K562 (cell line): ENCODE results near the gene FEN1. TPM values are rescaled to one million over a fixed set of nuclear protein-coding genes. Genes with fewer than 3 reads are reported as not detected.

ENCODE experiments used
- ATAC-seq: fragments of 200-7000 bp; cut with Tn5 transposase; 3 replicates; pipeline ENCODE4 v1.9.1; 2020; ENCODE audit warnings: moderate library complexity
- BruUV-seq: library from RNA; stranded (reverse); fragments of 400-500 nt; replicated peaks from 2 replicates; lab custom pipeline; 2021; lab: Mats Ljungman, UMichigan
- CTCF ChIA-PET: fragments of 300-600 bp; formaldehyde crosslinking; extraction: SDS; loops from one replicate; lab custom pipeline; 2021; ENCODE audit warnings: low intra/inter-chr PET ratio; lab: Yijun Ruan, JAX
- POLR2A ChIA-PET: fragments of 300-600, 350-650 bp; sonication (Branson Sonifier 250); formaldehyde crosslinking; extraction: SDS; loops from one replicate; lab custom pipeline; 2021; ENCODE audit warnings: antibody characterized with exemption, inconsistent platforms; lab: Yijun Ruan, JAX
- DNase-seq, 4 experiments: peaks; one replicate each; pipeline versions ENCODE4 v3.0.0 to v3.0.0-alpha.2; 2011 to 2018; ENCODE audit warnings: low spot score in 3 of 4, mixed read lengths in 3 of 4; ENCODE audit errors: extremely low read depth in 1 of 4
- FAIRE-seq: peaks from 2 replicates; lab custom pipeline; 2011; peaks lifted over from hg19 to GRCh38; lab: Jason Lieb, UNC
- H2AFZ ChIP-seq: 2 replicates; pipeline ENCODE4 v1.6.0; 2011; ENCODE audit warnings: low read depth, low read length, control low read depth, inconsistent platforms
- H3K27ac ChIP-seq: fragments of 200-600 bp; 3 replicates; pipeline ENCODE4 v1.8.0; 2011; ENCODE audit warnings: low read depth, mild to moderate bottlenecking, control low read depth, inconsistent platforms, low read length, moderate library complexity, mixed read lengths; ENCODE audit errors: extremely low read depth
- H3K27me3 ChIP-seq, 2 experiments: fragments of 300-600 bp in 1 of 2; 2 replicates in 1 of 2; 3 replicates in 1 of 2; pipeline versions ENCODE4 v1.6.0 to v1.8.0; 2011; ENCODE audit warnings: inconsistent platforms in 2 of 2, low read length in 2 of 2, mild to moderate bottlenecking in 1 of 2, mixed read lengths in 1 of 2, moderate library complexity in 1 of 2; ENCODE audit not compliant: control insufficient read depth in 2 of 2, insufficient read depth in 2 of 2
- H3K36me3 ChIP-seq: fragments of 300-600 bp; 3 replicates; pipeline ENCODE4 v1.8.0; 2011; ENCODE audit warnings: mild to moderate bottlenecking, low read length, inconsistent platforms; ENCODE audit not compliant: control insufficient read depth, insufficient read depth
- H3K4me1 ChIP-seq, 2 experiments: fragments of 200-600 bp in 1 of 2; replicated peaks in 1 of 2; 2 replicates in 1 of 2; 3 replicates in 1 of 2; pipeline versions ENCODE4 v1.5.1 to v1.8.0; 2011; ENCODE audit warnings: inconsistent platforms in 2 of 2, low read length in 2 of 2, mild to moderate bottlenecking in 1 of 2, mixed read lengths in 1 of 2, moderate library complexity in 1 of 2; ENCODE audit not compliant: control insufficient read depth in 2 of 2, insufficient read depth in 2 of 2
- H3K4me2 ChIP-seq: 2 replicates; pipeline ENCODE4 v1.6.1; 2011; ENCODE audit warnings: low read length, control low read depth, inconsistent platforms, mixed read lengths; ENCODE audit not compliant: insufficient read depth
- H3K4me3 ChIP-seq: fragments of 200-600 bp; sonication (generic), shearing (Covaris generic); 2 replicates; pipeline ENCODE4 v1.5.1; 2016; ENCODE audit warnings: control low read depth, inconsistent platforms
- H3K79me2 ChIP-seq: fragments of 200-600 bp; 3 replicates; pipeline ENCODE4 v1.8.0; 2011; ENCODE audit warnings: low read length, inconsistent platforms; ENCODE audit not compliant: control insufficient read depth, insufficient read depth
- H3K9ac ChIP-seq, 2 experiments: 2 replicates each; pipeline versions ENCODE4 v1.6.0 to v1.6.1; 2011; ENCODE audit warnings: low read depth in 2 of 2, low read length in 2 of 2, control low read depth in 1 of 2, inconsistent platforms in 1 of 2, mild to moderate bottlenecking in 1 of 2, mixed read lengths in 1 of 2; ENCODE audit not compliant: insufficient read depth in 1 of 2
- H3K9me1 ChIP-seq: one replicate; pipeline ENCODE4 v1.6.0; 2011; ENCODE audit warnings: inconsistent platforms, mild to moderate bottlenecking, low read length, moderate library complexity; ENCODE audit not compliant: control insufficient read depth, insufficient read depth
- H3K9me3 ChIP-seq: replicated peaks from 2 replicates; pipeline ENCODE4 v1.5.1; 2011; ENCODE audit warnings: low read depth, low read length, inconsistent platforms; ENCODE audit not compliant: control insufficient read depth, insufficient read depth
- H4K20me1 ChIP-seq: replicated peaks from 2 replicates; pipeline ENCODE4 v1.6.1; 2011; ENCODE audit warnings: low read length, inconsistent platforms, mixed read lengths; ENCODE audit not compliant: control insufficient read depth, insufficient read depth
- CAMTA2 ChIP-seq: fragments of 250-450 bp; sonication (Bioruptor Pico); conservative IDR thresholded peaks from 2 replicates; pipeline ENCODE4 v1.5.1; 2022
- CGGBP1 ChIP-seq: fragments of 250-450 bp; sonication (Bioruptor Pico); IDR thresholded peaks from 2 replicates; pipeline ENCODE4 v1.9.0; 2021; ENCODE audit warnings: mild to moderate bottlenecking
- DNMT1 ChIP-seq: fragments of 450-650 bp; IDR thresholded peaks from 2 replicates; pipeline ENCODE4 v1.6.1; 2016; ENCODE audit warnings: antibody characterized with exemption, mild to moderate bottlenecking
- KAT2B ChIP-seq: IDR thresholded peaks from one replicate; pipeline ENCODE4 v1.6.1; 2012; ENCODE audit warnings: low read depth, mild to moderate bottlenecking, control low read depth, inconsistent platforms, low read length, moderate library complexity
- MXD1 ChIP-seq: fragments of 250-450 bp; sonication (Bioruptor Pico); IDR thresholded peaks from 2 replicates; pipeline ENCODE4 v1.8.0; 2021; ENCODE audit warnings: borderline replicate concordance, mild to moderate bottlenecking, moderate library complexity; ENCODE audit not compliant: poor library complexity, severe bottlenecking
- RFX7 ChIP-seq: fragments of 250-450 bp; sonication (Bioruptor Pico); IDR thresholded peaks from 2 replicates; pipeline ENCODE4 v1.5.1; 2021; ENCODE audit warnings: mild to moderate bottlenecking
- SRSF3 ChIP-seq: fragments of 200-400 bp; formaldehyde crosslinking; IDR thresholded peaks from 2 replicates; pipeline ENCODE4 v1.6.1; 2016; ENCODE audit warnings: mild to moderate bottlenecking, low read length, moderate library complexity; ENCODE audit not compliant: insufficient read depth
- SUPT5H ChIP-seq: fragments of 450-650 bp; IDR thresholded peaks from 2 replicates; pipeline ENCODE4 v1.6.1; 2016
- THRAP3 ChIP-seq: fragments of 450-650 bp; IDR thresholded peaks from 2 replicates; pipeline ENCODE4 v1.6.1; 2016; ENCODE audit warnings: mild to moderate bottlenecking, inconsistent platforms, borderline replicate concordance
- ZFP30 ChIP-seq: fragments of 250-450 bp; sonication (Bioruptor Pico); IDR thresholded peaks from 2 replicates; pipeline ENCODE4 v1.8.0; 2022; ENCODE audit warnings: moderate library complexity, mild to moderate bottlenecking, inconsistent platforms, borderline replicate concordance
- ZNF124 ChIP-seq: sonication (generic); formaldehyde crosslinking; IDR thresholded peaks from 2 replicates; pipeline ENCODE4 v1.8.1; 2022; ENCODE audit warnings: missing genetic modification reagents
- ZNF232 ChIP-seq: sonication (generic); formaldehyde crosslinking; IDR thresholded peaks from 2 replicates; pipeline ENCODE4 v1.8.0; 2022; ENCODE audit warnings: mild to moderate bottlenecking, missing genetic modification reagents
- ZNF561 ChIP-seq: fragments of 450-650 bp; formaldehyde crosslinking; conservative IDR thresholded peaks from 2 replicates; pipeline ENCODE4 v1.4.0; 2020; ENCODE audit warnings: mild to moderate bottlenecking, moderate library complexity
- WGBS: fragments of 100-300 bp; shearing (Covaris generic); methylation state at CpG from one replicate; pipeline ENCODE4 v1.1.6; 2016; ENCODE audit warnings: low coverage, mixed read lengths; ENCODE audit not compliant: insufficient coverage; ENCODE audit errors: missing lambda C conversion rate; 5-methylcytosine and 5-hydroxymethylcytosine counted together
- in situ Hi-C: fragments of 300-500 bp; cut with MboI; formaldehyde crosslinking; loops from 4 replicates; pipeline ENCODE4 v1.15.0; 2018; ENCODE audit warnings: inconsistent platforms, mixed read lengths
- intact Hi-C: fragments of 100-400 bp; cut with micrococcal nuclease; formaldehyde crosslinking; loops from 2 replicates; pipeline ENCODE4 v1.14.2; 2022
- polyA plus RNA-seq, 8 experiments: library from polyadenylated mRNA; depleted of rRNA in 4 of 8; stranded (reverse) in 5 of 8; unstranded in 3 of 8; fragments of >200 nt; fragmentation: Nextera tagmentation in 2 of 8; fragmentation: Illumina TruSeq in 1 of 8; extraction: Ambion mirVana in 2 of 8; extraction: Trizol in 1 of 8; gene quantifications; 2 replicates each; pipeline versions ENCODE4 v1.2.1 to v1.2.3, GENCODE V29; 2011 to 2014; ENCODE audit warnings: inconsistent platforms in 1 of 8, missing spikeins in 1 of 8
- total RNA-seq, 7 experiments: library from RNA; depleted of rRNA in 6 of 7; stranded (reverse); fragments of >200 nt in 6 of 7; fragmentation: Illumina TruSeq in 2 of 7; extraction: Trizol in 2 of 7; gene quantifications; 2 replicates each; pipeline versions ENCODE4 v1.2.1 to v1.2.3, GENCODE V29; 2011 to 2021; ENCODE audit warnings: low replicate concordance in 1 of 7
- TF ChIP-seq, protein P1 (sequence below): fragments of 200-400 bp; formaldehyde crosslinking; IDR thresholded peaks from 2 replicates; pipeline ENCODE4 v1.6.1; 2017; ENCODE audit warnings: mild to moderate bottlenecking, low read depth, low read length, moderate library complexity
- TF ChIP-seq, protein P2 (sequence below): sonication (generic); formaldehyde crosslinking; IDR thresholded peaks from 2 replicates; pipeline ENCODE4 v1.5.0; 2020; ENCODE audit warnings: missing genetic modification reagents
- TF ChIP-seq, protein P3 (sequence below): fragments of 450-650 bp; formaldehyde crosslinking; IDR thresholded peaks from 2 replicates; pipeline ENCODE4 v1.4.0; 2022; ENCODE audit warnings: missing genetic modification characterization

The FEN1 gene
- total and polyA plus RNA-seq, 9 of the 15 experiments (the other 6 are each of a cell fraction or from before 2014, with no cell fraction given), result 58.1 to 156 (median 137) TPM

- intact Hi-C loops, result loop anchor here (1.0 kb wide), 1 partner anchor 27 kb away; no protein-coding TSS in a partner anchor
- Histone ChIP-seq H3K9me3 (no peaks in the 10 kb centered on the region), H3K4me3 (no peak overlapping the region), H4K20me1 (no peaks in the 10 kb centered on the region), H3K4me1 (peaks cover 0 to 59% of the 10 kb centered on the region in 2 experiments; a peak in 2 of 5 replicates), H3K27me3 (no peaks in the 10 kb centered on the region), H3K4me2 (no peak overlapping the region), H3K79me2 (no peaks in the 10 kb centered on the region), H3K9me1 (no peaks in the 10 kb centered on the region), H2AFZ (no peak overlapping the region), H3K36me3 (peaks cover 21% of the 10 kb centered on the region; the same call in 2 of the 3 replicates), H3K9ac (no peak overlapping the region; a peak in 2 of 4 replicates), H3K27ac (no peak overlapping the region)
- no TSS peak for BruUV-seq
- ChIA-PET POLR2A (interaction anchor here (0.7 to 1.6 kb wide), 5 partner anchors 9 to 26 kb away, joined by 3 to 4 read pairs (median 3); no protein-coding TSS in a partner anchor), CTCF (interaction anchor here (1.4 to 1.8 kb wide), 2 partner anchors 25 to 28 kb away, joined by 3 to 10 read pairs; no protein-coding TSS in a partner anchor)
- in situ Hi-C loops, result no loop called here
- WGBS, result 74% methylated on average over 18 of the region's 20 CpGs
- FAIRE-seq, result no peak
- peak in 2 of 4 experiments; percentile 50 to 58 for DNase-seq
- no peak for ATAC-seq
- TF ChIP-seq, protein P1, sequence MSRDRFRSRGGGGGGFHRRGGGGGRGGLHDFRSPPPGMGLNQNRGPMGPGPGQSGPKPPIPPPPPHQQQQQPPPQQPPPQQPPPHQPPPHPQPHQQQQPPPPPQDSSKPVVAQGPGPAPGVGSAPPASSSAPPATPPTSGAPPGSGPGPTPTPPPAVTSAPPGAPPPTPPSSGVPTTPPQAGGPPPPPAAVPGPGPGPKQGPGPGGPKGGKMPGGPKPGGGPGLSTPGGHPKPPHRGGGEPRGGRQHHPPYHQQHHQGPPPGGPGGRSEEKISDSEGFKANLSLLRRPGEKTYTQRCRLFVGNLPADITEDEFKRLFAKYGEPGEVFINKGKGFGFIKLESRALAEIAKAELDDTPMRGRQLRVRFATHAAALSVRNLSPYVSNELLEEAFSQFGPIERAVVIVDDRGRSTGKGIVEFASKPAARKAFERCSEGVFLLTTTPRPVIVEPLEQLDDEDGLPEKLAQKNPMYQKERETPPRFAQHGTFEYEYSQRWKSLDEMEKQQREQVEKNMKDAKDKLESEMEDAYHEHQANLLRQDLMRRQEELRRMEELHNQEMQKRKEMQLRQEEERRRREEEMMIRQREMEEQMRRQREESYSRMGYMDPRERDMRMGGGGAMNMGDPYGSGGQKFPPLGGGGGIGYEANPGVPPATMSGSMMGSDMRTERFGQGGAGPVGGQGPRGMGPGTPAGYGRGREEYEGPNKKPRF, result no peak
- TF ChIP-seq ZNF561 (CRISPR knock-in tag) (no peak), ZNF232 (CRISPR knock-in tag) (no peak), CAMTA2 (CRISPR knock-in tag) (no peak), ZFP30 (CRISPR knock-in tag) (no peak), MXD1 (CRISPR knock-in tag) (no peak), SRSF3 (no peak), THRAP3 (no peak), CGGBP1 (CRISPR knock-in tag) (no peak), RFX7 (CRISPR knock-in tag) (no peak), ZNF124 (CRISPR knock-in tag) (no peak), DNMT1 (no peak), KAT2B (no peak), SUPT5H (peak; percentile 44; the same call in 1 of the 2 replicates)
- TF ChIP-seq, protein P2, sequence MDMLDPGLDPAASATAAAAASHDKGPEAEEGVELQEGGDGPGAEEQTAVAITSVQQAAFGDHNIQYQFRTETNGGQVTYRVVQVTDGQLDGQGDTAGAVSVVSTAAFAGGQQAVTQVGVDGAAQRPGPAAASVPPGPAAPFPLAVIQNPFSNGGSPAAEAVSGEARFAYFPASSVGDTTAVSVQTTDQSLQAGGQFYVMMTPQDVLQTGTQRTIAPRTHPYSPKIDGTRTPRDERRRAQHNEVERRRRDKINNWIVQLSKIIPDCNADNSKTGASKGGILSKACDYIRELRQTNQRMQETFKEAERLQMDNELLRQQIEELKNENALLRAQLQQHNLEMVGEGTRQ (CRISPR knock-in tag), result peak; percentile 15; the same call in 1 of the 2 replicates
- TF ChIP-seq, protein P3, sequence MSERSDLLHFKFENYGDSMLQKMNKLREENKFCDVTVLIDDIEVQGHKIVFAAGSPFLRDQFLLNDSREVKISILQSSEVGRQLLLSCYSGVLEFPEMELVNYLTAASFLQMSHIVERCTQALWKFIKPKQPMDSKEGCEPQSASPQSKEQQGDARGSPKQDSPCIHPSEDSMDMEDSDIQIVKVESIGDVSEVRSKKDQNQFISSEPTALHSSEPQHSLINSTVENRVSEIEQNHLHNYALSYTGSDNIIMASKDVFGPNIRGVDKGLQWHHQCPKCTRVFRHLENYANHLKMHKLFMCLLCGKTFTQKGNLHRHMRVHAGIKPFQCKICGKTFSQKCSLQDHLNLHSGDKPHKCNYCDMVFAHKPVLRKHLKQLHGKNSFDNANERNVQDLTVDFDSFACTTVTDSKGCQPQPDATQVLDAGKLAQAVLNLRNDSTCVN (CRISPR knock-in tag), result peak; percentile 32; the same call in 1 of the 2 replicates
Observed at GRCh38 chr11:61775606-61776554, 16.8 kb upstream of the FEN1 start.
